Breast epithelium (tissue), 4 donors: ENCODE data around the gene SF3B1. TPM values are rescaled to one million over a fixed set of nuclear protein-coding genes. Genes with fewer than 3 reads are reported as not detected.

ENCODE experiments used
- DNase-seq, 2 donors: peaks; one replicate each; pipeline ENCODE4 v3.0.0-alpha.2; 2019; ENCODE audit warnings: low spot score in 2 of 2
- H3K27ac ChIP-seq, 2 donors: fragments of 200-600 bp; sonication (generic) in 1 of 2; one replicate each; pipeline ENCODE4 v1.5.1; 2016 to 2019; ENCODE audit warnings: mild to moderate bottlenecking in 1 of 2
- H3K27me3 ChIP-seq, 2 donors: fragments of 200-600 bp; sonication (generic) in 1 of 2; one replicate each; pipeline versions ENCODE4 v1.5.1 to v1.6.0; 2017 to 2019; ENCODE audit warnings: control low read depth in 1 of 2, mild to moderate bottlenecking in 1 of 2
- H3K36me3 ChIP-seq: fragments of 200-600 bp; one replicate; pipeline ENCODE4 v1.5.1; 2019
- H3K4me1 ChIP-seq, 2 donors: fragments of 200-600 bp; sonication (generic); one replicate each; pipeline ENCODE4 v1.5.1; 2016 to 2019; ENCODE audit warnings: control low read depth in 1 of 2
- H3K4me3 ChIP-seq, 3 donors: fragments of 200-600 bp; sonication (generic); 1 replicate in 2 of 3; 2 replicates in 1 of 3; pipeline ENCODE4 v1.5.1; 2016 to 2019; ENCODE audit warnings: mild to moderate bottlenecking in 3 of 3, moderate library complexity in 2 of 3
- H3K9me3 ChIP-seq, 2 donors: fragments of 200-600 bp; sonication (generic) in 1 of 2; one replicate each; pipeline ENCODE4 v1.5.1; 2016 to 2019; ENCODE audit warnings: control low read depth in 1 of 2
- CTCF ChIP-seq, 3 donors: fragments of 450-650 bp; IDR thresholded peaks; one replicate each; pipeline ENCODE4 v1.5.1; 2016 to 2017; ENCODE audit warnings: antibody characterized with exemption in 3 of 3, mild to moderate bottlenecking in 3 of 3, moderate library complexity in 3 of 3
- POLR2A ChIP-seq: fragments of 450-650 bp; IDR thresholded peaks from one replicate; pipeline ENCODE4 v1.6.1; 2016; ENCODE audit warnings: antibody characterized with exemption, mild to moderate bottlenecking, moderate library complexity
- POLR2AphosphoS5 ChIP-seq, 3 donors: sonication (generic); formaldehyde crosslinking; IDR thresholded peaks; one replicate each; pipeline ENCODE4 v1.6.1; 2017; ENCODE audit warnings: antibody characterized with exemption in 3 of 3
- intact Hi-C: fragments of 100-400 bp; cut with DNase I; formaldehyde crosslinking; loops from one replicate; pipeline ENCODE4 v1.15.1; 2023; ENCODE audit warnings: low total_unique reads
- total RNA-seq, 3 donors: library from RNA; depleted of rRNA; stranded (reverse); fragments of >200 nt; gene quantifications; one replicate each; pipeline ENCODE4 v1.1.0, GENCODE V29; 2016

The SF3B1 gene
- total RNA-seq, 3 donors from 2014 or later, result 403 to 552 (median 415) TPM

- no peak for DNase-seq
- H3K27ac ChIP-seq, result no peak overlapping the region
- H3K9me3 ChIP-seq, result no peaks in the 10 kb centered on the region
- TF ChIP-seq POLR2AphosphoS5 (IDR thresholded peaks at IDR 0.05) (no peak), POLR2A (no peak), CTCF (IDR thresholded peaks at IDR 0.05) (no peak)
- intact Hi-C loops, result loop anchor here (10.0 kb wide), 1 partner anchor 1825 kb away; no protein-coding TSS in a partner anchor
- H3K4me1 ChIP-seq, result no peaks in the 10 kb centered on the region
- no peaks in the 10 kb centered on the region for H3K36me3 ChIP-seq
- H3K4me3 ChIP-seq, result no peak overlapping the region
- no peaks in the 10 kb centered on the region for H3K27me3 ChIP-seq
Measured at GRCh38 chr2:197359859-197360258, 75.0 kb downstream of the SF3B1 start.

GRCh38 chr2:197358931-197359330 lies 75.9 kb downstream of the SF3B1 start:
- no peak for TF ChIP-seq POLR2A
- TF ChIP-seq POLR2AphosphoS5 (IDR thresholded peaks at IDR 0.05), result no peak
- H3K36me3 ChIP-seq, result no peaks in the 10 kb centered on the region
- H3K4me3 ChIP-seq, result no peak overlapping the region
- DNase-seq, result no peak
- H3K27ac ChIP-seq, result no peak overlapping the region
- no peaks in the 10 kb centered on the region for H3K9me3 ChIP-seq
- no peaks in the 10 kb centered on the region for H3K27me3 ChIP-seq
- no peaks in the 10 kb centered on the region for H3K4me1 ChIP-seq
- intact Hi-C loops, result loop anchor here (10.0 kb wide), 1 partner anchor 1826 kb away; no protein-coding TSS in a partner anchor

GRCh38 chr2:197357986-197358385 lies 76.8 kb downstream of the SF3B1 start:
- TF ChIP-seq CTCF (IDR thresholded peaks at IDR 0.05) (no peak), POLR2AphosphoS5 (IDR thresholded peaks at IDR 0.05) (no peak), POLR2A (no peak)

GRCh38 chr2:197356136-197356535 lies 78.7 kb downstream of the SF3B1 start:
- no peak overlapping the region for H3K4me3 ChIP-seq
- H3K27ac ChIP-seq, result no peak overlapping the region
- no peaks in the 10 kb centered on the region for H3K27me3 ChIP-seq
- H3K4me1 ChIP-seq, result no peaks in the 10 kb centered on the region
- TF ChIP-seq CTCF (IDR thresholded peaks at IDR 0.05) (no peak), POLR2AphosphoS5 (IDR thresholded peaks at IDR 0.05) (no peak), POLR2A (no peak)
- H3K9me3 ChIP-seq, result no peaks in the 10 kb centered on the region
- no peaks in the 10 kb centered on the region for H3K36me3 ChIP-seq
- intact Hi-C loops, result loop anchor here (10.0 kb wide), 1 partner anchor 1829 kb away; no protein-coding TSS in a partner anchor
- DNase-seq, result no peak

More at GRCh38 chr2:197357986-197358385, 76.8 kb downstream of the SF3B1 start:
- no peak overlapping the region for H3K27ac ChIP-seq
- intact Hi-C loops, result loop anchor here (10.0 kb wide), 1 partner anchor 1827 kb away; no protein-coding TSS in a partner anchor
- no peaks in the 10 kb centered on the region for H3K36me3 ChIP-seq
- no peaks in the 10 kb centered on the region for H3K9me3 ChIP-seq
- DNase-seq, result no peak
- H3K27me3 ChIP-seq, result no peaks in the 10 kb centered on the region
- no peaks in the 10 kb centered on the region for H3K4me1 ChIP-seq
- H3K4me3 ChIP-seq, result no peak overlapping the region

- TF ChIP-seq CTCF (IDR thresholded peaks at IDR 0.05), result no peak
- TF ChIP-seq POLR2AphosphoS5 (IDR thresholded peaks at IDR 0.05), result no peak
- no peak for TF ChIP-seq POLR2A
- Histone ChIP-seq H3K36me3 (no peaks in the 10 kb centered on the region), H3K4me1 (no peaks in the 10 kb centered on the region), H3K4me3 (no peak overlapping the region), H3K27me3 (no peaks in the 10 kb centered on the region), H3K9me3 (no peaks in the 10 kb centered on the region), H3K27ac (no peak overlapping the region)
- DNase-seq, result no peak
- intact Hi-C loops, result loop anchor here (10.0 kb wide), 1 partner anchor 1831 kb away; no protein-coding TSS in a partner anchor
Measured at GRCh38 chr2:197354169-197354558, 80.7 kb downstream of the SF3B1 start.
